ENCODE measurements around the gene TPM4.

Gene TPM4

DNA sequence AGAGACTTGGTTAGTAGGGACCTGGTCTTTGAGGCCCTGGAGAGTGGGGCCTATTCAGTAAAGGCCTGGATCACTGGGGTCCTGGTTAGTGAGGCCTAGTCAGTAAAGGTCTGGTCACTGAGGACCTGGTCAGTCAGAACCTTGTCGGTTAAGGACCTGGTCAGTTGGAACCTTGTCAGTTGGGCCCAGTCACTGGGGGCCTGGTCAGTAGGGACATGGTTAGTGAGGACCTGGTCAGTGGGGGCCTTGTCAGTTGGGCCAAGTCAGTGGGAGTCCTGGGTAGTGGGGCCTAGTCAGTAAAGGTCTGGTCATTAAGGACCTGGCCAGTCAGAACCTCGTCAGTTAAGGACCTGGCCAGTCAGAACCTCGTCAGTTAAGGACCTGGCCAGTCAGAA lies 43.2 kb upstream of the TPM4 start:
- DNase-seq (ENCODE audit: low read depth) = no peak
- TF ChIP-seq, protein P1, sequence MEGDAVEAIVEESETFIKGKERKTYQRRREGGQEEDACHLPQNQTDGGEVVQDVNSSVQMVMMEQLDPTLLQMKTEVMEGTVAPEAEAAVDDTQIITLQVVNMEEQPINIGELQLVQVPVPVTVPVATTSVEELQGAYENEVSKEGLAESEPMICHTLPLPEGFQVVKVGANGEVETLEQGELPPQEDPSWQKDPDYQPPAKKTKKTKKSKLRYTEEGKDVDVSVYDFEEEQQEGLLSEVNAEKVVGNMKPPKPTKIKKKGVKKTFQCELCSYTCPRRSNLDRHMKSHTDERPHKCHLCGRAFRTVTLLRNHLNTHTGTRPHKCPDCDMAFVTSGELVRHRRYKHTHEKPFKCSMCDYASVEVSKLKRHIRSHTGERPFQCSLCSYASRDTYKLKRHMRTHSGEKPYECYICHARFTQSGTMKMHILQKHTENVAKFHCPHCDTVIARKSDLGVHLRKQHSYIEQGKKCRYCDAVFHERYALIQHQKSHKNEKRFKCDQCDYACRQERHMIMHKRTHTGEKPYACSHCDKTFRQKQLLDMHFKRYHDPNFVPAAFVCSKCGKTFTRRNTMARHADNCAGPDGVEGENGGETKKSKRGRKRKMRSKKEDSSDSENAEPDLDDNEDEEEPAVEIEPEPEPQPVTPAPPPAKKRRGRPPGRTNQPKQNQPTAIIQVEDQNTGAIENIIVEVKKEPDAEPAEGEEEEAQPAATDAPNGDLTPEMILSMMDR (IDR thresholded peaks at IDR 0.05; ENCODE audit: low read length, missing control alignments) = no peak
- H3K4me3 ChIP-seq (replicated peaks; ENCODE audit: low read depth, low read length) = no peak overlapping the region

DNA sequence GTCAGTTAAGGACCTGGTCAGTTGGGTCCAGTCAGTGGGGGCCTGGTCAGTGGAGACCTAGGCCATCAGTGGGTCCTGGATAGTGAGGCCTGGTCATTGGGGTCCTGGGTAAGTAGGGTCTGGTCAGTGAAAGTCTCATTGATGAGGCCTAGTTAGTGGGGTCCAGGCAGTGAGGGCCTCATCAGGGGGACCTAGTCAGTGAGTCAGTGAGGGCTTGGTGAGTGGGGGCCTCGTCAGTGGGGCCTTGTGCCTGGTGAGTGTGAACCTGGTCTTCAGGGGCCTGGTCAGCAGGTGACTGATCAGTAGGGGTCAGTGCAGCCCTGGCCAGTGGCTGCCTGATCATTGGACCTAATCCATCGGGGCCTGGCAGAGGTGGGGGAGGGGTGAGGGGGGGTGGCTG lies 42.6 kb upstream of the TPM4 start:
- TF ChIP-seq, protein P1 (IDR thresholded peaks at IDR 0.05; ENCODE audit: low read length, missing control alignments) = no peak
- no peak overlapping the region for H3K4me3 ChIP-seq (replicated peaks; ENCODE audit: low read depth, low read length)
- no peak for DNase-seq (ENCODE audit: low read depth)

DNA sequence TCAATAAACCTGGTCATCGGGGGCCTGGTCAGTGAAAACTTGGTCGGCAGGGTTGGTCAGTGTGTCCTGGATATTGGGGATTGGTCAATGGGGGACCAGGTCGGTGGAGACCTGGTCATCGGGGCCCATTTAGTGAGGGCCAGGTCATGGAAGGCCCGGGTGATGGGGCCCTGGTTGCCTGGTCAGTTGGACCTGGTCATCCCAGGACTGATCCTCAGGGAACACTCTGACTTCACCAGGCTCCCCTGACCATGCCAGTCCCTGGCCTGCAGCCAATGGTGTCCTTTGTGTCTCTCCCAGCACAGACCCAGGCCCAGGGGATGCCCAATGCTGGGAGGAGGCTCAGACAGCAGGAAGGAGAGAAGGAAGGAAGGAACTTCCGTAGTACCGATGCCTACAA lies 42.1 kb upstream of the TPM4 start:
- no peak overlapping the region for H3K4me3 ChIP-seq (replicated peaks; ENCODE audit: low read depth, low read length)
- DNase-seq (ENCODE audit: low read depth) = no peak
- TF ChIP-seq, protein P1 (IDR thresholded peaks at IDR 0.05; ENCODE audit: low read length, missing control alignments) = no peak

- DNase-seq (ENCODE audit: low read depth) = no peak
- H3K4me3 ChIP-seq (replicated peaks; ENCODE audit: low read depth, low read length) = no peak overlapping the region
- TF ChIP-seq, protein P1 (IDR thresholded peaks at IDR 0.05; ENCODE audit: low read length, missing control alignments) = no peak
These were observed 41.2 kb upstream of the TPM4 start for GRCh38 chr19:16034958-16035560.

- TF ChIP-seq, protein P1 (IDR thresholded peaks at IDR 0.05; ENCODE audit: low read length, missing control alignments) = no peak
- DNase-seq (ENCODE audit: low read depth) = no peak
These were observed 40.5 kb upstream of the TPM4 start for GRCh38 chr19:16035601-16036297.

DNA sequence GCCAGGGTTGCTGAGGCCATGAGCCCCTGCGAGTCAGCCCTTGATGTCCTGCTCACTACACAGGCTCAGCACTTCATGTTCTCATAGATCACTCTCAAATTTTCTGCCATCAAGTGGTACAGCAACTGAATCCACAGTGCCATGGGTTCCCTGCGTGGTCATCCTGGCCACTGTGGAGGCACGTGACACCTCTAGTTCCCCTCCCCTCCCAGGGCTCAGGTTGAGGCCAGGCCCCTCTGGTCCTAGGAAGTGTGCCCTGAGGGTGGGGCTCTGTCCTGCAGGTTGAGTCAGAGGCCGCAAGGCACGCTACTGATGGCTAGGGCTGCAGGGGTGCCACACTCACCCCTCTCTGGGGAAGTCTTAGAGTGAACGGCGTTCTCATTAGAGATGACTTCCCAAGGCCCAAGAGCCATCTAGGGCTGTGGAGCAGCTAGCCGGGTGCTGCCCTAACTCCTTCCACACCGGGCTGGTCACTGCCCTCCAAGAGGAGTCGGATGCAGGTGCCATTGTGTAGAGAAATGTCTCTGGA lies 39.8 kb upstream of the TPM4 start:
- no peak for DNase-seq (ENCODE audit: low read depth)
- TF ChIP-seq, protein P1 (IDR thresholded peaks at IDR 0.05; ENCODE audit: low read length, missing control alignments) = no peak
- H3K4me3 ChIP-seq (replicated peaks; ENCODE audit: low read depth, low read length) = no peak overlapping the region

More at GRCh38 chr19:16035601-16036297, 40.5 kb upstream of the TPM4 start:
- H3K4me3 ChIP-seq (replicated peaks; ENCODE audit: low read depth, low read length) = no peak overlapping the region
